Esophagus muscularis mucosa (tissue), 4 donors: Measurements from ENCODE around the gene TECTB. TPM values are rescaled to one million over a fixed set of nuclear protein-coding genes. Genes with fewer than 3 reads are reported as not detected.

Source experiments
- DNase-seq: peaks from one replicate; pipeline ENCODE4 v3.0.0-alpha.2; 2017; ENCODE audit errors: extremely low spot score
- H3K27ac ChIP-seq, 4 donors: fragments of 200-600 bp; sonication (generic); replicated peaks in 1 of 4; 1 replicate in 3 of 4; 2 replicates in 1 of 4; pipeline ENCODE4 v1.5.1; 2016 to 2019; ENCODE audit warnings: mild to moderate bottlenecking in 1 of 4
- H3K27me3 ChIP-seq, 4 donors: fragments of 200-600 bp; sonication (generic); one replicate each; pipeline versions ENCODE4 v1.5.1 to v1.6.0; 2016 to 2019
- H3K36me3 ChIP-seq, 4 donors: fragments of 200-600 bp; sonication (generic); one replicate each; pipeline ENCODE4 v1.5.1; 2016 to 2019
- H3K4me1 ChIP-seq, 4 donors: fragments of 200-600 bp; sonication (generic); one replicate each; pipeline ENCODE4 v1.5.1; 2016 to 2019
- H3K4me3 ChIP-seq, 4 donors: fragments of 200-600 bp; sonication (generic); 1 replicate in 2 of 4; 2 replicates in 2 of 4; pipeline ENCODE4 v1.5.1; 2016 to 2019; ENCODE audit warnings: mild to moderate bottlenecking in 4 of 4, moderate library complexity in 1 of 4
- H3K9me3 ChIP-seq, 4 donors: fragments of 200-600 bp; sonication (generic); 1 replicate in 3 of 4; 2 replicates in 1 of 4; pipeline ENCODE4 v1.5.1; 2016 to 2019
- CTCF ChIP-seq, 3 experiments: fragments of 200-600 bp in 2 of 3; fragments of 450-650 bp in 1 of 3; sonication (generic) in 2 of 3; IDR thresholded peaks; one replicate each; pipeline ENCODE4 v1.5.1; 2017 to 2019; ENCODE audit warnings: antibody characterized with exemption in 3 of 3, mild to moderate bottlenecking in 2 of 3, moderate library complexity in 1 of 3
- EP300 ChIP-seq: sonication (generic); formaldehyde crosslinking; IDR thresholded peaks from one replicate; pipeline ENCODE4 v1.6.1; 2017; ENCODE audit warnings: antibody characterized with exemption
- POLR2A ChIP-seq: fragments of 450-650 bp; IDR thresholded peaks from one replicate; pipeline ENCODE4 v1.6.1; 2017; ENCODE audit warnings: antibody characterized with exemption, moderate library complexity, mild to moderate bottlenecking, low read depth
- POLR2AphosphoS5 ChIP-seq, 2 donors: sonication (generic); formaldehyde crosslinking; IDR thresholded peaks; one replicate each; pipeline ENCODE4 v1.6.1; 2017; ENCODE audit warnings: antibody characterized with exemption in 2 of 2
- WGBS: methylation state at CpG from one replicate; pipeline ENCODE4 v1.1.5; 2018; 5-methylcytosine and 5-hydroxymethylcytosine counted together
- intact Hi-C: fragments of 100-400 bp; cut with DNase I; formaldehyde crosslinking; loops from one replicate; pipeline ENCODE4 v1.15.1; 2023
- total RNA-seq, 4 donors: library from RNA; depleted of rRNA; stranded (reverse); fragments of >200 nt; gene quantifications; one replicate each; pipeline versions ENCODE4 v1.1.0 to v1.2.1, GENCODE V29; 2016

TECTB gene
- total RNA-seq, 4 donors from 2014 or later = 0.06 TPM; not detected in 3

GRCh38 chr10:112288486-112288885, 5.3 kb downstream of the TECTB start:
- DNase-seq = no peak
- TF ChIP-seq POLR2A (no peak), CTCF (IDR thresholded peaks at IDR 0.05) (no peak), POLR2AphosphoS5 (IDR thresholded peaks at IDR 0.05) (no peak), EP300 (no peak)
- Histone ChIP-seq H3K27ac (no peak overlapping the region), H3K4me1 (peaks cover 0 to 6% (median 0%) of the 10 kb centered on the region in 4 donors), H3K27me3 (no peaks in the 10 kb centered on the region), H3K9me3 (no peaks in the 10 kb centered on the region), H3K36me3 (no peaks in the 10 kb centered on the region), H3K4me3 (no peak overlapping the region)
- 71% methylated on average over 3 of the region's 3 CpGs for whole genome bisulfite sequencing
- intact Hi-C loops = no loop called here

- intact Hi-C loops = no loop called here
- no peaks in the 10 kb centered on the region for H3K36me3 ChIP-seq
- H3K9me3 ChIP-seq = no peaks in the 10 kb centered on the region
- DNase-seq = no peak
- TF ChIP-seq POLR2AphosphoS5 (IDR thresholded peaks at IDR 0.05) (no peak), EP300 (no peak), POLR2A (no peak), CTCF (IDR thresholded peaks at IDR 0.05) (no peak)
- H3K27ac ChIP-seq = no peak overlapping the region
- peaks cover 0 to 6% (median 0%) of the 10 kb centered on the region in 4 donors for H3K4me1 ChIP-seq
- no peak overlapping the region for H3K4me3 ChIP-seq
- WGBS = 92% methylated on average over 7 of the region's 7 CpGs
- no peaks in the 10 kb centered on the region for H3K27me3 ChIP-seq
These were observed 6.3 kb downstream of the TECTB start for GRCh38 chr10:112289373-112290053.

- Histone ChIP-seq H3K4me1 (peaks cover 0 to 7% (median 0%) of the 10 kb centered on the region in 4 donors), H3K36me3 (no peaks in the 10 kb centered on the region), H3K27me3 (no peaks in the 10 kb centered on the region), H3K4me3 (no peak overlapping the region), H3K27ac (no peak overlapping the region), H3K9me3 (no peaks in the 10 kb centered on the region)
- DNase-seq = no peak
- TF ChIP-seq POLR2A (no peak), CTCF (IDR thresholded peaks at IDR 0.05) (no peak), EP300 (no peak), POLR2AphosphoS5 (IDR thresholded peaks at IDR 0.05) (no peak)
- intact Hi-C loops = no loop called here
- 95% methylated on average over 2 of the region's 2 CpGs for WGBS
These were observed 6.8 kb downstream of the TECTB start for GRCh38 chr10:112290054-112290373.

- 89% methylated on average over 5 of the region's 5 CpGs for WGBS
- Histone ChIP-seq H3K27me3 (no peaks in the 10 kb centered on the region), H3K4me1 (peaks cover 18 to 20% (median 19%) of the 10 kb centered on the region in 4 donors), H3K4me3 (no peak overlapping the region), H3K9me3 (no peaks in the 10 kb centered on the region), H3K27ac (no peak overlapping the region), H3K36me3 (no peaks in the 10 kb centered on the region)
- intact Hi-C loops = no loop called here
- DNase-seq = no peak
- TF ChIP-seq POLR2AphosphoS5 (IDR thresholded peaks at IDR 0.05) = no peak
- no peak for TF ChIP-seq POLR2A
- TF ChIP-seq CTCF (IDR thresholded peaks at IDR 0.05) = no peak
- no peak for TF ChIP-seq EP300
These were observed 11.0 kb downstream of the TECTB start for GRCh38 chr10:112294169-112294568.
